RPMI7951 (cell line): Measurements from ENCODE around the gene F11R. TPM values are rescaled to one million over a fixed set of nuclear protein-coding genes. Genes with fewer than 3 reads are reported as not detected.
"Not testable (repeated sequence)": the region's sequence is repeated elsewhere in the genome, so short reads cannot be mapped to it uniquely, and the experiment has no call there.

Source experiments
- DNase-seq: peaks from one replicate; pipeline ENCODE4 v3.0.0-alpha.2; 2012; ENCODE audit warnings: low read depth
- total RNA-seq: library from RNA; depleted of rRNA; stranded (reverse); fragments of >200 nt; shearing (Covaris generic); gene quantifications from 2 replicates; pipeline ENCODE4 v1.2.3, GENCODE V29; 2014

F11R gene
- total RNA-seq, 1 experiment from 2014 or later: 6.0 TPM

DNA sequence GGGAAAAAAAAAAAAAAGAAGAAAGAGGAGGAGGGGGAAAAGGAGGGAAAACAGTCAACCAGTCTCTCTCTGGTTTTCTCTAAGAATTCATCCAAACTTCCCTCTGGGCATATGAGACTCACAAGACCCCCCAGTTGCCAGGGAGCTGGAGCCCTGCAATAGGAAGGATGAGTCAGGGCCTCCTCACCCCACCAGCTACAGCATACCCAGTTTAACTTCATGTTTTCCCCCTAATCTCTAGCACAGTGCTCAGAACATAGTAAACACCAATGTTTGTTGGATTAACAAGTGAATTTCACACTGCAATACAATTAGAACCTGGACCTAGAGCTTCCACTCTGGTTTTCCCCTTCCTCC lies 7.8 kb downstream of the F11R start:
- DNase-seq: peak; percentile 85

DNA sequence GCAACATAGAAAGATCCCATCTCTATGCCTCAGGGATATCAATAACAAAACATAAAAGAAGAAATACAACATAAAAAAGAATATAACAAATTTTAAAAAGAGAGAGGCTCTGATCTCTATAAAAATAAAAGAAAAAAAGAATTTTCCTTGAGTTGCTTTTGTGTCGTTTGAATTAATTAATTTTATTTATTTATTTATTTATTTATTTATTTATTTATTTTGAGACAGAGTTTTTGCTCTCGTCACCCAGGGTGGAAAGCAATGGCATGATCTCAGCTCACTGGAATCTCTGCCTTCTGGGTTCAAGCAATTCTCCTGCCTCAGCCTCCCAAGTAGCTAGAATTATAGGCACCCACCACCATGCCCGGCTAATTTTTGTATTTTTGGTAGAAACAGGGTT lies 8.5 kb downstream of the F11R start:
- no peak for DNase-seq

DNA sequence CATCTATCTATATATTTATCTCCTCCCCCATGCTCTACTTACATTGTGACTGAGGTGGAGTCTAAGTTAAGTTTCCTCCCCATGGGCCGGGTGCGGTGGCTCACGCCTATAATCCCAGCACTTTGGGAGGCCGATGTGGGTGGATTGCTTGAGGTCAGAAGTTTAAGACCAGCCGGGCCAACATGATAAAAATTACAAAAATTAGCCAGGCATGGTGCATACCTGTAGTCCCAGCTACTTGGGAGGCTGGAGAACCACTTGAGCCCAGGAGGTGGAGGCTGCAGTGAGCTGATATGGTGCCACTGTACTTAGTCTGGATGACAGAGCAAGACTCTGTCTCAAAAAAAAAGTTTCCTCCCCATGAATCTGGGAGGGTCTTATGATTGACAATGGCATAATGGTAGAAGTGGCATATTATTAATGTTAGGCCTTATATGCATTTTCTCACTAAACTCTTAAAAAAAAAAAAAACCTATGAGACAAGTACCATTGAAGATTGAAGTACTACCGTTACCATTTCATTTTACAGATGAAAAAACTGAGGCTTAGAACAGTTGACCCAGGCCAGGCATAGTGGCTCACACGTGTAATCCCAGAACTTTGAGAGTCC lies 11.2 kb downstream of the F11R start:
- no peak for DNase-seq

DNA sequence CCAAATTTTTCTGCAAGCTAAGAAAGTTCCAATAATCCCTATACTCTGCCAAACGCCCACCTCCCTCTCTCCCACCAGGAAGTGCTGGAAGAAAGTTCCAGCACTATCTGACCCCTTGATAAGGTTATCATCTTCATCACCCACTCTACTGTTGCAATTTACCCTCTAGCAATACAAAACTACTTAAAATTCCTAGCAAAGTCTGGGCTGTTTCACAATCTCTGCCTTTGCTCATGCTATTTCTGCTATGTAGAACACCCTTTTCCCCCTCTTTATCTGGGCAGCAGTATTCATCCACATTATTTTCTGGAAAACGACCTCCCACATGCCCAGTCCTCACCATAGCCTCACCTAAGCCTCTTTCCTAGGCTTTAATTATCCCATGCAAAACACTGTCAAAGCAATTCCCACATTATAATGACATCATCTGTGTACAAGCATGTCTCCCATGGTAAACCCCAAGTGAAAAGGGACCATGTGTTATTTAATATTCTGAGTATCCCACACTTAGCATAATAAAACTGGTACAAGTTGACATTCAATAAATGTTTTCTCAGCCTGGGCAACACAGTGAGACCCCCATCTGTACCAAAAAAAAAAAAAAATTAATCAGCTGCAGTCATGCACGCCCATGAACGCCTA lies 12.0 kb downstream of the F11R start:
- peak; percentile 51 for DNase-seq

DNA sequence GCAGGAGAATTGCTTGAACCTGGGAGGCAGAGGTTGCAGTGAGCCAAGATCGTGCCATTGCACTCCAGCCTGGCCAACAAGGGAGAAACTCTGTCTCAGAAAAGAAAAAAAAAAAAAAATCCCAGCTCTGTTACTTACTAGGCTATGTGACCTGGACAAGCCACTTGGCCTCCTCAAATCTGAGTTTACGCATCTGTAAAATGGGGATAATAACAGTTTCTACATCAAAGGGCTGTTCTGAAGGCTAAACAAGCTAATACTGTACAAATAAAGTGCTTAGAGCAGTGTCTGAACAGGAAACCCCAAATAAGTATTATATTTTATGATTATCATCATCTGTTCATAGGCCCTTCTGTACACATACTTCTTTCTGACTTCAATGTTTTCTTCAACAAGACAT lies 13.6 kb downstream of the F11R start:
- no peak for DNase-seq

DNA sequence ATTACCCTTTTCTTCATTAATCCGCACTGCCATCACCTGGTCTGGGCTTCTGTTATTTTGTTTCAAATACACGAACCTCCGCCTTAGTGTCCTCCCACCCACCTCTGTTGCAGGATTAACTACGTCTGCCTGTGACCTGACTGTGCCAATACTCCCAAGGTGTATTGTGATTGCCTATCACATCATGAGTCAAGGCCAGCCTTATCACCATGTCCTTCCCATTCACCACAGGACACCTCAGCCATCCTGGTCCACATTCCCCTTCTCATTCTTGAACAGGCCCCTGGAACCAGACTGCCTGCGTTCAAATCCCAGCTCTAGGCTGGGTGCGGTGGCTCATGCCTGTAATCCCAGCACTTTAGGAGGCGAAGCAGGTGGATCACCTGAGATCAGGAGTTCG lies 14.4 kb downstream of the F11R start:
- DNase-seq: no peak

DNA sequence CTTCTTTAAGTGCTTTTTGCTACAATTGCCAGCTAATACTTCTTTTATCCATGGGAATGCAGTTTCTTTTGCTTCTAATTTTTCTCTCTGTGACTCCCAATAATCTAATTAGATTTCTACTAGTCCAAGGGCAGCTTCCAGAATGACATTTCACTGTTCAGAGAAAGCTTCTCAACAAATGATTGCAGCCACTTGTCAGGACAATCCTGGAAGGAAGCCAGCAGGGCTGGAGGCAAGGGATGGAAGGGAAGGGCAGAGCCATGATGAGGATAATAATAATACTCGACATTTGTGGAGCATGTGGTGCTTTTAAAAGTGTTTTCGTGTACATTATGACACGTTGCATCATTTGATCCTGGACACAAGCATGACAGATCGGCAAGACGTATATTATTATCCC lies 19.4 kb downstream of the F11R start:
- DNase-seq: peak; percentile 24

DNA sequence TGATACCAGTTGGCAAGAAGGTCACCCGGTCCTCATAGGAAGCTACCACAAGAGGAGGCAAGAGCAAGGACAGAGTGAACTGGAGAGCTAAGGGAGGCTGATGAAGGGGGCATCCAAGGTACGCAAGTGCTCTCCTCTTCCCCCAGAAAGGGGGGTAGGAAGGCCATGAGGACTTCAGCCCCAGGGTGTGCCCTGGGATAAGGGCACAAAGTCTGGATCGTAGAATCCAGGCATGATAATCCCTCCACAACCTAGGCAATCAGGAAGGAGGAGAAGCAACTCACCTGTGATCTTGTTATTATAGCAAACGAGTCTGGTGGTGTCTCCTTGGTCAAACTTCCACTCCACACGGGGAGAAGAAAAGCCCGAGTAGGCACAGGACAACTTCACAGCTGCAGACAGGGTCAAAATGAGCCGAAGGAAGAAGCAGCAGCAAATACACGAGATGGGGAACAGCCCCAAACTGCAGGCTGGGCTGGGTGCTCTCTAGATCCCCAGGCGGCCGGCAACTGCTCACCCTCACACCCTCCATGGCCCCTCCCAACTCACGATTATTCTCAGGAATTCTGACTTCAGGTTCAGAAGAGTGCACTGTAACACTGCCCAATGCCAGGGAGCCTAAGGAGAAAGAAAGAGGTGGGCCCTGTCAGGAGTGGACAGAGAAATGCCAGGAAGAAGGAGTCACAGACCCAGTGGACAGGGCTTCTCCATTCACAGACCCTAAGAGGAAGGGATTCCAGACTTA lies 20.0 kb downstream of the F11R start:
- no peak for DNase-seq

DNA sequence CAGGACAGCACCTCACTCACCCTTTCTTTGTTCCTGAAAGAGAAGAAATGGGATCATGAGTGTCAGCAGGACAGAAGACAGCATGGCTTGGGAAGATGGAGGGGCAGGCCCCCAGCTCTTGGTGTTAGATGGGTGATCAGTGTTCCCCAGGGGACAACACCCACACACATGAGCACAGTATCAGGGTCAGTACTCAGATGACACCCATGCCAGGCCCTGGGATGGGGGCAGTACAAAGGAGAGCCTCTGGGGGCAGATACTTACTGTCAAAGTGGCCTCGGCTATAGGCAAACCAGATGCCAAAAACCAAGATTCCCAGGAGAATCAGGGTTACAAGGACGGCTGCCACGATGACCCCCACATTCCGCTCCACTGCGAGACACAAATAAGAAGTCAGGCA lies 21.6 kb downstream of the F11R start:
- DNase-seq: no peak

DNA sequence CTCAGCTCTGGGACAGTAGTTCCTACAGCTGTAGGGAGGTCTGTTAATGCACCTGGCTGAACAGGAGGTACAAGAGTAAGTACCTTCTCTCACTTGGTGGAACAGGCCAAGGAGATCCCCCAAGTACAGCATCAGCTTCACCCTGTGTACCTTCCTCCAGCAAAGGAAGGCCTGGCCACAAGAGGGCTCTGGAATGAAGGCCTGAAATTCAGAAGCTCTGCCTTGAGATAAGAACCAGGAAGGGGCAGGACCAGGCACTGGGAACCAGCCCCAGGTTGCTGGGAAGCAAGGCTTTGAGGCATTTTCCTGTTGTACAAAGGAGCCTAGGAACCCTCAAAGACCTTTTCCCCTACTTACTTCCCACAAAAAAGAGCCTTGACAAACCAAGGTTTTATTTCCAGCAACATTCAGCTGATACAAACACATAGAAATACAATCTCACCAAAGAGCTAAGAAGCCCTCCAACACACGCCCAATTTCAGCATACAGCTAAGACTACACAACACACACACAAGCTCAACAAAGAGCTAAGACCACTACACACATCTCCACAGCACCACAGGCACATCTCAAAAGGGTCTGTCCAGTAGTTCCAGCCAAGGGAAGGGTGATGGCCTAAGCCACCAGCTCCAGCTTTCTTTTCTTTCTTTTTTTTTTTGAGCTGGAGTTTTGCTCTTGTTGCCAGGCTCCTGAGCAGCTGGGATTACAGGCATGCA lies 23.5 kb downstream of the F11R start:
- peak; percentile 70 for DNase-seq

DNA sequence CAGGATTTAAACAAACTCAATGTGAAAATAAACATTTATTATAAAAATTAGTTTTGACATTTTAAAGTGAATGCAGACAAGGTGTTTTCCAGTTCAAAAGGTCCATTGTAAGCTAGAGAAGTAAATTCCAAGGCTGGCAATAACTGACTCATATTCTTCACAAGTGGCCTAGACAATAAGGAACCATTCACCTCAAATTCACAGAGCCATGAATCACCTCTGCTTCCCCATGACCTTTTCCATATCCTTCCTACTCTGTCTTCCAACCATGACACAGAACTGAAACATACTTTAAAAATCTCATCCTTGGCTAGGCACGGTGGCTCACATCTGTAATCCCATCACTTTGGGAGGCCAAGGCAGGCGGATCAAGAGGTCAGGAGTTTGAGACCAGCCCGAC lies 24.8 kb downstream of the F11R start:
- DNase-seq: peak; percentile 77

DNA sequence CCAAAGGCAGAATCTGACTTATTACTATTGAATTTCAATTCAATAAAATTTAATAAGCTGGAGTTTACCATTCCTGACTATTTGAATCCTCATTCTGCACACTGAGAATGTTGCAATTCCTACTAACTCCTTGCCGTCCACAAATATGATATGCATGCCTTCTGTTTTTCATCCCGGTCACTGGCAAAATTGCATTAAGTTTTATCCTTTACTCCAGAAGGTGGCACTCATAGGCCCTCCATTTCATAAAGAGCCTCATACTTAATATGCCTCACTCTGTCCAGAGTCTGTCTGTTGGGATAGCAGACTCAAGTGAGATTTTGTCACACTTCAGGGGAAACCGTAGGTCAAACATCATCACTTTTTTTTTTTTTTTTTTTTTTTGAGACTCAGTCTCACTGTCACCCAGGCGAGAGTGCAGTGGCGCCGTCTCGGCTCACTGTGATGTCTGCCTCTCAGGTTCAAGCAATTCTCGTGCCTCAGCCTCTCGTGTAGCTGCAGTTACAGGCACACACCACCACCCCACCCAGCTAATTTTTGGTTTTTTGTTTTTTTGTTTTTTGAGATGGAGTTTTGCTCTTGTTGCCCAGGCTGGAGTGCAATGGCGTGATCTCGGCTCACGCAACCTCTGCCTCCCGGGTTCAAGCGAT lies 27.3 kb downstream of the F11R start:
- DNase-seq: peak; percentile 56

DNA sequence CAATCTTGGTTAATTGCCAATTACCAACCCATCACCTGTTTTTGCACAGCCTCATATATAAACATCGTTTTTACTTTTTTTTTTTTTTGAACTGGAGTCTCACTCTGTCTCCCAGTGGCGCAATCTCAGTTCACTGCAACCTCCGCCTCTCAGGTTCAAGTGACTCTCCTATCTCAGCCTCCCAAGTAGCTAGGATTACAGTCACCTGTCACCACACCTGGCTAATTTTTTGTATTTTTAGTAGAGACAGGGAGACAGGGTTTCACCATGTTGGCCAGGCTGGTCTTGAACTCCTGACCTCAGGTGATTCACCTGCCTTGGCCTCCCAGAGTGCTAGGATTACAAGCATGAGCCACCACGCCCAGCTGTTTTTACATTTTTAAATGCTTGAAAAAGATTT lies 28.9 kb downstream of the F11R start:
- not testable (repeated sequence) for DNase-seq

DNA sequence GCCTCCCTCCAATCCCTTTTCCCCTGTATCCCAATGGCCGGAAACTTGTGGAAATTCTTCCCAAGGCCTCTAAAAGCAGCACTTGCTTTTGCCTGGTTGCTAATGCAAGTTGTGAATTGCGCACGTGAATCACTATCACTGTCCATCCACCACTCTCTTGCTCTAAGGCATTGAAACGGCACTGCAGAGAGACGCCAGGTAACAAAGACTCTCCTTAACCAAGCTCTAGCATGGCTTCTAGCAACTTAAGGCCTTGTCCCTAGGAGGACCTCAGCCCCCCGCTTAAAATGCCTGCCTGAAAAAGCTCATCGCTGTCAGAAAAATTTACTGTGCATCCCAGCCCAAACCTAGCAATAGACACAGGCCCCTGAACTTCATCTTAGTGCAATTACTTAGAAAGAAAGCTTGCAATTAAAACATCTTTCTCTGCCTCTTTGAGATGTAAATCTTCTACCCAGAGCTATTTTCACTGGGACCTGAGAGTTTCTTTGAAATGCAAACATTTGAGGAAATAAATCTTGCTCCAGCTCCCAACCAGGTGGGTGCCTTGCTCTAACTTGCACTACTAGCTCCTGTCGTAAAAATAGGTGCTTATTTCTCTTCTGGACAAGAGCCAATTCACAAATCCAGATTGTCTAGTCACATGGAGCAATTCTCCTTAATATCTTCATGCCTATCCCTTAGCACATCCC lies 33.4 kb downstream of the F11R start:
- no peak for DNase-seq

DNA sequence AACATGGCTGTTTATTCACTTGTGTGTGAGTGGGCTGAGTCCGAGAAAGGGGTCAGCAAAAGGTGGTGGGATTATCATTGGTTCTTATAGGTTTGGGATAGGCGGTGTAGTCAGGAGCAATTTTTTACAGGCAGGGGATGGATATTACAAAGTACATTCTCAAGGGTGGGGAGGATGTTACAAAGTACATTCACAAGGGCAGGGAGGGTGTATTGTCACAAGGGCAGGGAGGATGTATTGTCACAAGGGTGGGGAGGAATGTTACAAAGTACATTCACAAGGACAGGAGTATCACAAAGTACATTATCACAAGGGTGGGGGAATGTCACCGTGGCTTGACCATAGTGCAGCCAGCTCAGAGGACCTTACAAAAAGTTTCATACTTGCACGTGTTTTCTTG lies 35.2 kb downstream of the F11R start:
- no peak for DNase-seq

DNA sequence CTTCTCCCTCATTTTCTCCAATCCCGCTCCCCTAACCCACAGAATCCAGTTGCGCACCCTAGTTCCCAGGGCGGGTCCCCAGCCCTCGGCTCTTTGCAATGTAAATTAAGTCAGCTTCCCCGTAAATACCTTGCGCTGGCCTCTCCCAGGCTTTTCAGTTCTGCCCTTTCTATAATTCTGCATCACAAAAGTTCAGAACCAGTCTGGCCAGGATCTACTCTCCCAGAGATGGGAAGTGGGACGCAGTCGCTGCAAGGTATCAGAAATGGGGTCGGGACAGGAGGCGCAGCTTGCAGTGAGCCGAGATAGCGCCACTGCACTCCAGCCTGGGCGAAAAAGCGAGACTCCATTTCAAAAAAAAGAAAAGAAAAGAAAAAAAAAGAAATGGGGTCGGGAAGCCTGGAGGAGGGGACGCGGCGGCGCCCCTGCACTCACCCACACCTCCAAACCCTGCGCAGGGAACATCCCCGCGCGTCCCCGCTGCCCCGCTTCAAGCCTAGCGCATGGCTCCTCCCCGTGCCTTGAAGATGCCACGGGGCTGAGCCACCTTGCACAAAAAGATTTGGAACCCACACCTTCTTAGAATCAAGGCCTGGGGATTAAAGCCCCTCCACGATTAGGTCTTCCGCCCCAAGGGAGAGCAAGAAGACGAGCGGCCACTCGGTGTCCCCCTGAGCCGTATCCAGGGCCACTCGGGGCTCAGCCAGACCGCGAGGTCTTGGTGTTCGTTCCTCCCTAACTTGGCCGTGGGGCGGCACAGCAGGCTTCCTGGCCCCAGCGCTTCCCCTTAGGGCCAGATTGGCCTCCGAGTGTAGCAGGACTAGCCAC lies 39.2 kb downstream of the F11R start:
- DNase-seq: no peak

DNA sequence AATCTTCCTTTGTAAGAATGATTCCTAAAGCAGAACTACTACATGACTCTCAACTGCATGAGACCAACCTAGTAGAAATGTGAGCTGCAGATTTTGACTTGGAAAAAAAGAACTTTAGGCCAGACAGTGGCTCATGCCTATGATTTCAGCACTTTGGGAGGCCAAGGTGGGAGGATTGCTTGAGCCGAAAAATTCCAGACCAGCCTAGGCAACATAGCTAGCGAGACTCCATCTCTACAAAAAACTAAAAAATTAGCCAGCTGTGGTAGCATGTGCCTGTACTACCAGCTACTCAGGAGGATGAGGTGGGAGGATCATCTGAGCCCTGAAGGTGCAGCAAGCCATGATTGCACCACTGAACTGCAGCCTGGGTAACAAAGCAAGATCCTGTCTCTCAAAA lies 41.7 kb downstream of the F11R start:
- no peak for DNase-seq

DNA sequence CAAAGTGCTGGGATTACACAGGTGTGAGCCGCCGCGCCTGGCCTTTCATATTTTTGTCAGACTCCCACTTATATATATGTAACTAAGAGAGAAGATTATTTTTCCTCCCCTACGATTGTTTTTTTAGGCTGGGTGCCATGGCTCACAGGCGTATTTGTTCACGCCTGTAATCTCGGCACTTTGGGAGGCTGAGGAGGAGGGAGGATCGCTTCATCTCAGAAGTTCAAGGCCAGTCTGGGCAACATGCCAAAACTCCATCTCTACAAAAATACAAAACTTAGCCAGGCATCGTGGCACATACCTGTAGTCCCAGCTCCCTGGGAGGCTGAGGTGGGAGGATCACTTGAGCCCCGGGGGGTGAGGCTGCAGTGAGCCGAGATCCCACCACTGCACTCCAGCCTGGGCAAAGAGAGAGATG lies 42.4 kb downstream of the F11R start:
- DNase-seq: no peak

DNA sequence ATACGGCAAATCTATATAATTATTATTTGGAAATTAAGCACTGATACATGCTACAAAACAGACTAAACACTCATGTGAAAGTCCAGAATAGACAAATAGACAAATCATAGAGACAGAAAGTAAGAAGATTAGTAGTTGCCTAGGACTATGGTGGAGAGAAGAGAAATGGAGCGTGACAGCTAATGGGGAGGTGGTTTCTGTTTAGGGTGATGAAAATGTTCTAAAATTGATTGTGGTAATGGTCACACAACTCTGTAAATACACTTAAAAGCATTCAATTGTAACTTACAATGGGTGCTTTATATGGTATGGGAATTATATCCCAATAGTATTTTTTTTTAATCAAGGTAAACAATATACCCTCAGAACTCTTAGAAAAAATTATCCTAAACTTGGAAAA lies 45.9 kb downstream of the F11R start:
- no peak for DNase-seq

DNA sequence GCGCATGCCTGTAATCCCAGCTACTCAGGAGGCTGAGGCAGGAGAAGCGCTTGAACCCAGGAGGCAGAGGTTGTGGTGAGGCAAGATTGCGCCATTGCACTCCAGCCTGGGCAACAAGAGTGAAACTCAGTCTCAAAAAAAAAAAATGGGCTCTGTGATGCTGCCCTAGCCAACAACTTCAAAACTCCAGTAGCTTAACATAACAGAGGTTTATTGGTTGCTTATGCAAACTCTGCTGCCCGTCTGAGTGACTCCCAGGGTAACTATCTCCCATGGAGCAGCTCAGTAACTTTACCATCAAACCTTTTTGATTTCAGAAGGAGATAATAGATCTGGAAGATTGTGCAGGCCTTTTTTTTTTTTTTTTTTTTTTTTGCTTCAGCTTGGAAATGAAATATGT lies 47.5 kb downstream of the F11R start:
- no peak for DNase-seq

DNA sequence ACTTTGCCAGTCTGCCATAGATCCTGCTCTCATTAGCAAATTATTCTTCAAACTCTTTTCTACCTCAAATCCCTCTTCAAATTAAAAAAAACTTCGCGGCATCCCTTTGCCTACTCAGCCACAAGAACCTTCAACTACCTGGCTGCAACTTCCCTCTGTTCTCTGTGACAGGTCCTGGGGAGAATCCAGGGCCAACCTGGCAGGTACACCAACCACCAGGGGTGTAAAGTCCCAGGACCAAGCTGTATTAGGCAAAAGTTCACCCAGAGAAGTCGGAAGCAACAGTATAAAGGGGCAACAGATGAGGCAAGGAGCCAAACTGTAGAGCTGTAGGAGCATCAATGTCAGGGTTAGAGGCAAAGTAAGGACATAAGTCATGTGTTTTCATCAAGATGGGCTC lies 48.0 kb downstream of the F11R start:
- DNase-seq: no peak
